Measurements from ENCODE around the gene CASP7.

Gene CASP7

GRCh38 chr10:113767222-113767621 is 87.5 kb downstream of the CASP7 start:
- TF ChIP-seq USF1 (IDR thresholded peaks at IDR 0.05), result no peak
- no peak for TF ChIP-seq REST (IDR thresholded peaks at IDR 0.05; ENCODE audit: low read depth)
- TF ChIP-seq FOXM1 (IDR thresholded peaks at IDR 0.05; ENCODE audit: borderline replicate concordance, low read depth), result no peak

GRCh38 chr10:113770346-113770745 is 90.6 kb downstream of the CASP7 start:
- TF ChIP-seq YY1 (IDR thresholded peaks at IDR 0.05; ENCODE audit: low read depth), result no peak
- TF ChIP-seq NFIC (IDR thresholded peaks at IDR 0.05), result no peak
- TF ChIP-seq CEBPB (IDR thresholded peaks at IDR 0.05), result no peak
- TF ChIP-seq EP300 (IDR thresholded peaks at IDR 0.05; ENCODE audit: borderline replicate concordance), result no peak
- TF ChIP-seq TCF12 (IDR thresholded peaks at IDR 0.05; ENCODE audit: low read depth), result no peak

GRCh38 chr10:113775686-113776294 is 96.1 kb downstream of the CASP7 start:
- TF ChIP-seq YY1 (IDR thresholded peaks at IDR 0.05; ENCODE audit: low read depth), result no peak
- no peak for TF ChIP-seq USF1 (IDR thresholded peaks at IDR 0.05)
- TF ChIP-seq EP300 (IDR thresholded peaks at IDR 0.05; ENCODE audit: borderline replicate concordance), result no peak
- no peak for TF ChIP-seq TEAD4 (IDR thresholded peaks at IDR 0.05)
- TF ChIP-seq TCF12 (IDR thresholded peaks at IDR 0.05; ENCODE audit: low read depth), result no peak
- TF ChIP-seq EGR1 (IDR thresholded peaks at IDR 0.05), result no peak
- TF ChIP-seq CREB1 (IDR thresholded peaks at IDR 0.05; ENCODE audit: low read depth), result no peak
- TF ChIP-seq RAD21 (IDR thresholded peaks at IDR 0.05; ENCODE audit: low read depth), result no peak

DNA sequence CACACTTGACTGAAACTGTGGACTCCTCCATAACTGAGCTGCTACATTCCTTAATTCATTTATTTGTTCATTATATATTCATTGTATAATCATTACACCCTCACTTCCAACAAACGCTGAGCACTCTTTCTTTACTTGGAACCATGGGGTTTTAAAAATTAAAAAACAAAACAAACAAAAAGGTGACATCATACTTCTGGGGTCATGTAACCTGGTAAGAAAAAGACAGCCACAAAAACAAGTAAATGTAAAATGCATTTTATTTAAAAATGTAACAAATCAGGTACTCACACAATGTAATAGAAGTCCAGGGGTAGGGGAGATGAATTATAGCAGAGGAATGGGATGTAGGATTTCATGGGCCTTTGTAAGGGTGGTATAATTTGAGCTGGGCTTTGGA is 96.8 kb downstream of the CASP7 start:
- TF ChIP-seq EP300 (IDR thresholded peaks at IDR 0.05; ENCODE audit: borderline replicate concordance) (no peak), ZBTB7A (IDR thresholded peaks at IDR 0.05; ENCODE audit: low read depth) (no peak)
